Astrocyte of the cerebellum (primary cell): Measurements from ENCODE around the gene SLX4IP.
"Not testable (repeated sequence)": the region's sequence is repeated elsewhere in the genome, so short reads cannot be mapped to it uniquely, and the experiment has no call there.

ENCODE experiments used
- DNase-seq: peaks from one replicate; pipeline ENCODE4 v3.0.0-alpha.2; 2011; ENCODE audit warnings: low read depth
- H3K4me3 ChIP-seq: 2 replicates; pipeline ENCODE4 v1.5.1; 2011; ENCODE audit warnings: mild to moderate bottlenecking, low read depth, low read length, moderate library complexity
- in situ Hi-C: cut with HindIII; loops from 2 replicates; pipeline ENCODE4 v1.10.0; 2017; ENCODE audit warnings: low sequenced_read_pairs
- TF ChIP-seq, protein P1 (sequence below): IDR thresholded peaks from 2 replicates; pipeline ENCODE4 v1.5.1; 2012; ENCODE audit warnings: low read length, low read depth, moderate library complexity, mild to moderate bottlenecking; ENCODE audit errors: missing control alignments

The SLX4IP gene

GRCh38 chr20:10434832-10435812, at the start of gene SLX4IP:
Gene SLX4IP, plus strand, starts transcription at chr20:10435305. Its CDS starts 22,900 bp downstream, at chr20:10458205.
- DNase-seq, result peak; percentile 94
- peak within 1 kb of the TSS; percentile 79 for H3K4me3 ChIP-seq
- TF ChIP-seq, protein P1, sequence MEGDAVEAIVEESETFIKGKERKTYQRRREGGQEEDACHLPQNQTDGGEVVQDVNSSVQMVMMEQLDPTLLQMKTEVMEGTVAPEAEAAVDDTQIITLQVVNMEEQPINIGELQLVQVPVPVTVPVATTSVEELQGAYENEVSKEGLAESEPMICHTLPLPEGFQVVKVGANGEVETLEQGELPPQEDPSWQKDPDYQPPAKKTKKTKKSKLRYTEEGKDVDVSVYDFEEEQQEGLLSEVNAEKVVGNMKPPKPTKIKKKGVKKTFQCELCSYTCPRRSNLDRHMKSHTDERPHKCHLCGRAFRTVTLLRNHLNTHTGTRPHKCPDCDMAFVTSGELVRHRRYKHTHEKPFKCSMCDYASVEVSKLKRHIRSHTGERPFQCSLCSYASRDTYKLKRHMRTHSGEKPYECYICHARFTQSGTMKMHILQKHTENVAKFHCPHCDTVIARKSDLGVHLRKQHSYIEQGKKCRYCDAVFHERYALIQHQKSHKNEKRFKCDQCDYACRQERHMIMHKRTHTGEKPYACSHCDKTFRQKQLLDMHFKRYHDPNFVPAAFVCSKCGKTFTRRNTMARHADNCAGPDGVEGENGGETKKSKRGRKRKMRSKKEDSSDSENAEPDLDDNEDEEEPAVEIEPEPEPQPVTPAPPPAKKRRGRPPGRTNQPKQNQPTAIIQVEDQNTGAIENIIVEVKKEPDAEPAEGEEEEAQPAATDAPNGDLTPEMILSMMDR, result no peak
- in situ Hi-C loops, result no loop called here

DNA sequence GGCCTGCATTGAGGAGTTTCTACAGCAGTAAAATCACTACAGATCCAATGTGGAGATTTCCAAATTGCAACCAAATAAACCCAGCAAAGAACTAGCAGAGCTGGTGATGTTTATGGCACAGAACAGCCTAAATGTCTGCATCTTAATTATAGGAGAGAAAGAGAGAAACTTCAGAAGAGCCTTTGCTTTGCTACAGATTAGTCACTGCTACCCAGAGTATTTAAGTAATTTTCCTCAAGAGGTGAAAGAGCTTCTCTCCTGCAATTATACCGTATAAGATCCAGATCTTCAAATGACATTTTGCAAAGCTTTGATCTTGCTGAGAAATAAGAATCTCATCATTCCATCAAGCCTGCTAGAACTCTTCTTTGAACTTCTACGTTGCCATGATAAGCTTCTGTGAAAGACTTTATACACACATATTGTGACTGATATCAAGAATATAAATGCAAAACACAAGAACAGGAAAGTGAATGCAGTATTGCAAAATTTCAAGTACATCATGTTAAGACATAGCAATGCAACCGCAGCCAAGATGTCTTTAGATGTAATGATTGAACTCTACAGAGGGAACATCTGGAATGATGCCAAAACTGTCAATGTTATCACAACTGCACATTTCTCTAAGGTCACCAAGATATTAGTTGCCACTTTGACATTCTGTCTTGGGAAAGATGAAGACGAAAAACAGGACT, 49.1 kb upstream of the SLX4IP start:
- in situ Hi-C loops, result no loop called here
- H3K4me3 ChIP-seq, result no peak overlapping the region
- TF ChIP-seq, protein P1, result no peak
- no peak for DNase-seq

DNA sequence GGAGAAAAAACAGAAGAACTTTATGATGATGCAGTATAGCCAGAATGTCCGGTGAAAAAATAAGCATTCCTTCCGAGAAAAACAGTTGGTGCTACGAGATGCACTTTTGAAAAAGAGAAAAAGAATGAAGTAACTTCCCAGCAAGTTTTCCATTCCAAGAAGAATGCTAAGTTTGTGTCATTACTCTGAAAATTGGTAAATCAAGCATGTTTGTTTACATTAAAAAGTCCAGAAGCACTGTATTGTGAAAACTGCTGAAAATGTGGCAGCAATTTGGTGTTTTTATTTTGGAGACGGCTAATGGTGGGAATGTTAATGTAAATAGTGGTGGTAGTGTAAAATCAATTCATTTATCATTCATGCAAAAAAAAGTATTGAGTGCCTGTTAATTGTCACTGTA, 47.4 kb upstream of the SLX4IP start:
- no peak overlapping the region for H3K4me3 ChIP-seq
- TF ChIP-seq, protein P1, result no peak
- no peak for DNase-seq
- in situ Hi-C loops, result no loop called here

- TF ChIP-seq, protein P1, result no peak
- no peak overlapping the region for H3K4me3 ChIP-seq
- in situ Hi-C loops, result no loop called here
- no peak for DNase-seq
Observed at GRCh38 chr20:10388597-10388996, 46.5 kb upstream of the SLX4IP start.

DNA sequence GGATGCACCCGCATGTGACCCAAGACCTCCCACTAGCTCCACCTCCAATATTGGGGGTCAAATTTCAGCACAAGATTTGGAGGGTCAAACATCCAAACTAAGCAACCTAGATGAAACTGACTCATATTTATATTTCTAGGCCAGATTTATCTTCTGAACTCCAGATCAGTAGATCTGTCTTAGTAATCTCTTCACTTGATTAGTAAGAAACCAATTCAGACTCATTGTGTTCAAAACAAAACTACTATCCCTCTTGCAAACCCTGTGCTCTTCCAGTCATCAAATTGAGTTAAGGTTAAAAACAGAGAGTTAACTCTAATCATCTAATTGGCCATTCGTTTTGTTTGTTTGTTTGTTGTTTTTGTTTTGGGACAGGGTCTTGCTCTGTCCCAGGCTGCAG, 44.4 kb upstream of the SLX4IP start:
- DNase-seq, result no peak
- H3K4me3 ChIP-seq, result no peak overlapping the region
- in situ Hi-C loops, result no loop called here
- TF ChIP-seq, protein P1, result no peak

DNA sequence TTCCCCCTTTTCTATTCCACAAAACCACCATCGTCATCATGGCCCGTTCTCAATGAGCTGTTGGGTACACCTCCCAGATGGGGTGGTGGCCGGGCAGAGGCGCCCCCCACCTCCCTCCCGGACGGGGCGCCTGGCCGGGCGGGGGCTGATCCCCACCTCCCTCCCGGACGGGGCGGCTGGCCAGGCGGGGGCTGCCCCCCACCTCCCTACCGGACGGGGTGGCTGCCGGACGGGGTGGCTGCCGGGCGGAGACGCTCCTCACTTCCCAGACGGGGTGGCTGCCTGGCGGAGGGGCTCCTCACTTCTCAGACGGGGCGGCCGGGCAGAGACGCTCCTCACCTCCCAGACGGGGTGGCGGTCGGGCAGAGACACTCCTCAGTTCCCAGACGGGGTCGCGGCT, 40.4 kb upstream of the SLX4IP start:
- DNase-seq, in situ Hi-C loops, H3K4me3 ChIP-seq: not testable (repeated sequence)
